GM19452 (cell line): ENCODE results near the gene HARS2.
A peak's percentile ranks its signal among the peaks of the same experiment; 100 is the strongest.
"Not testable (repeated sequence)": the region's sequence is repeated elsewhere in the genome, so short reads cannot be mapped to it uniquely, and the experiment has no call there.

Experiments
- ATAC-seq: cut with Tn5 transposase; IDR thresholded peaks from one replicate; pipeline ENCODE4 v1.9.1; 2021; ENCODE audit not compliant: unreplicated experiment

The HARS2 gene

DNA sequence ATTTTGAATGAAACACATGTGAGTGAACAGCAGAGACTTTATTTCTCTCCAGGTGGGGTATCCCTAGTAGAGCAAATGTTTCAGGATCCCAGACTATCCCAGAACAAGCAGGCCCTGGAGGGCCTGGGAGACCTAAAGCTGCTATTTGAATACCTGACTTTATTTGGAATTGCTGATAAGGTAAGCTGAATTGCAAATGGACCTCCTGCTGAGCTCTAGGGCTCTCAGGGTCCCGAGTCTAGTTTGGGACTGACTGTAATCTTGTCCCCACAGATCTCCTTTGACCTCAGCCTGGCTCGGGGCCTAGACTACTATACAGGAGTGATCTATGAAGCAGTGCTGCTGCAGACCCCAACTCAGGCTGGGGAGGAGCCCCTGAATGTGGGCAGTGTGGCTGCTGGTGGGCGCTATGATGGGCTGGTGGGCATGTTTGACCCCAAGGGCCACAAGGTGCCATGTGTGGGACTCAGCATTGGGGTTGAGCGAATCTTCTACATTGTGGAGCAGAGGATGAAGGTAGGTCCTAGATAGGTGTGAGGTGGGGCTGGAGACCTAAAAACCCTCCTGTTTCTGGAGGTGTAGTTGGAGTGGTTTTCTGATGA lies 5.7 kb downstream of the HARS2 start:
- ATAC-seq = no peak

DNA sequence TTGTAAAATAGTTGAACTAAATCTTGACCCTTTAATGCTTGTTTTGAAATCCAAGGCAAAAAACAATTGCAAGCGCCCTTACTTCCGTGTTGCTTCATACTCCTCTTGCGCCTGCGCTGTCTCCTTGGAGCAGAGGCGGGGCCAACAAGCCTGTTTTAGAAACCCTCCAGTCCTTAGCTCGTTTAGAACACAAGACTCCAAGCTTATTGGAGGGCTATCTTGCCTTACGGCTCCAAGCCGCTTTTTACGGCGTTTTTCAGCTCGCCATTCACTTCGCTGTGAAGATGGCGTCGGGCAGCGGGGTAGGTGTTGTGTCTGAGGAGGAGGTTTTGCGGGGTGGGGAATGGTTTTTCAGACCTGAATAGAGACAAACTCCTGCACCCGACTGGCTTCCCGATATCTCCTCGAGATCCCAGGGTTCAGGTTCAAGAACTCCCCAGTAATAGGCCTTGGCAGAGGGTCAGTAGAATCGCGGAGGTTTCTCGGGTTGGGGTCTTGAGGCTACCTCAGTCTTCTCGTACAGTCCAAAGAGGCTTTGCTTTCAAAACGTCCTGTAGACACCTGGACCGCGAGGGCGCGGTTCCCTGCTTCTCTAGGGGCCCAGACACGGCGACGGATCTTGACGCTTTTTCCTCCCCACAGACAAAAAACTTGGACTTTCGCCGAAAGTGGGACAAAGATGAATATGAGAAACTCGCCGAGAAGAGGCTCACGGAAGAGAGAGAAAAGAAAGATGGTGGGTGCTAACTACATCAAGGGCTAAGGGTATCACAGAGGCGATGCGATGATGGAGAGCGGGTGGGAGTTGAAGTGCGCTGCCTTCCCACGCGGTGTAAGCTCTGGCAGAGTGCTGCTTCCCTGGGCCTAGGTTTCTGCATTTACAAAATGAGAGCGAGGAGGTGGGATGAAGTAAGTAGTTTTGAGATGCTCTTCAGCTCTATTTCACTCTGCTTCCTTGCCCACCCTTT lies 9.2 kb downstream of the HARS2 start, which contains the start of gene ZMAT2:
ZMAT2 (plus strand) TSS at position 271 of the 968 bp plus-strand sequence; CDS start at position 285, 14 bp downstream.
- ATAC-seq = peak; percentile 92

GRCh38 chr5:140707812-140708211 lies 16.6 kb downstream of the HARS2 start:
- no peak for ATAC-seq

GRCh38 chr5:140708787-140709186 lies 17.5 kb downstream of the HARS2 start:
- not testable (repeated sequence) for ATAC-seq

GRCh38 chr5:140710899-140711552 lies 19.8 kb downstream of the HARS2 start:
- ATAC-seq = peak; percentile 89

DNA sequence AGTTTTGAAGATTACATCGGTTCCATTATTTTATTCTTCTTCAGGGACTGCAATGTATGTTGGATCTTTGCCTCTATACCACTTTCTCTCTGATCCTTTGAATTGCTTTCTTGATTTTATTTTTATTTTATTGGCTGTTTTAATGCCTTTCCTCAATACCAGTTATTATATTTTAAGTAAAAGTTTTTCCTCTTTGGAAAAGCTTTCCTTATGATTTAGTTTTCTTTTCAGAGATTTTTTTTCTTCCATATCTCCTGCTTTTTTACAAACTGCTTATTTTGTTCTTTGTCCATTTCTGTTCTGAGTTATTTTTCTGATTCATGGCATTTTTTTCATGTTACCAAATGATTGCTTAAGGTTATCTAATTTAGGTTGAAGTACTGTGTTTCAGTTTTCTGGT lies 20.5 kb downstream of the HARS2 start:
- ATAC-seq = no peak

- ATAC-seq = no peak
Measured at GRCh38 chr5:140713562-140714094, 22.4 kb downstream of the HARS2 start.

DNA sequence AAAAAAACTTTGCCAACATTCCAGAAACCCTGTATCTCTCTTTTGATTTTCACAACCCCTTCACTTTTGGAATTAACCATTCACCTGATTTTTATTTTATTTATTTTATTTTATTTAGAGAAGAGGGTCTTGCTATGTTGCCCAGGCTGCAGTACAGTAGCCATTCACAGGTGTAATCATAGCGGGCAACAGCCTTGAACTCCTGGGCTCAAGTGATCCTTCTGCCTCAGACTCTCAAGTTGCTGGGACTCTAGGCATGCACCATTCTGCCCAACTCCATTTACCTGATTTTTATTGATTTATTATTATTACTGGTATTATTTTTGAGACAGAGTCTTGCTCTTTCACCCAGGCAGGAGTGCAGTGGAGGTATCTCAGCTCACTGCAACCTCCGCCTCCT lies 25.0 kb downstream of the HARS2 start:
- not testable (repeated sequence) for ATAC-seq

GRCh38 chr5:140718266-140718592 lies 27.0 kb downstream of the HARS2 start:
- no peak for ATAC-seq

DNA sequence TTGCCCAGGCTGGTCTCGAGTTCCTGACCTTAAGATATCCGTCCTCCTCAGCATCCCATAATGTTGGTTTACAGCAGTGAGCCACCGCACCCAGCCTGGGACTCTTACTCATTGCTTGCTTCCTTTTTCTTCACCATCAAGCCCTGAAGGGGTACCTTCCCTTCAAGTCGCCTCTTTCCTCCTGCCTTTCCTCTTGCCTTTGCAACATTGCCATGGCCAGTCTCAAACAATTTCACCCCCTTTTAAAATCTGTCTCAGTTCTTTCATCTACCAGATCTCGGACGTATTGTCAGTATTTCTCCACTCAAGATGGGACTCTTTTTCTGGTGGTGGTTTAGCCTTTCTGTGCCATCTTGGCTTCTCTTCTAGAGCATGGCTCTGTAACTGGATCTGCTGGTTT lies 29.5 kb downstream of the HARS2 start:
- ATAC-seq = not testable (repeated sequence)

DNA sequence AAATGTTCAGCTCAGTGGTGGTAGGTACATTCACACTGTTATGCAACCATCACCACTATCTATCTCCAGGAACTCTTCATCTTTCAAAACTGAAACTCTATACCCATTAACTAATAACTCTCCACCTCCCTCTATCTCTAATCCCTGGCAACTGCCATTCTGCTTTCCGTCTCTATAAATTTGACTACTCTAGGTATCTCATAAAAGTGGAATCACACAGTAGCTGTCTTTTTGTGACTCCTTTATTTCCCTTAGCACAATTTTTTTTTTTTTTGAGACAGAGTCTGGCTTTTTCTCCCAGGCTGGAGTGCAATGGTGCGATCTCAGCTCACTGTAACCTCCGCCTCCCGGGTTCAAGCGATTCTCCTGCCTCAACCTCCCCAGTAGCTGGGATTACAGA lies 30.1 kb downstream of the HARS2 start:
- not testable (repeated sequence) for ATAC-seq

- peak; percentile 92 for ATAC-seq
Measured at GRCh38 chr5:140725799-140726471, 34.7 kb downstream of the HARS2 start.

- ATAC-seq = no peak
Measured at GRCh38 chr5:140733098-140733497, 41.8 kb downstream of the HARS2 start.

DNA sequence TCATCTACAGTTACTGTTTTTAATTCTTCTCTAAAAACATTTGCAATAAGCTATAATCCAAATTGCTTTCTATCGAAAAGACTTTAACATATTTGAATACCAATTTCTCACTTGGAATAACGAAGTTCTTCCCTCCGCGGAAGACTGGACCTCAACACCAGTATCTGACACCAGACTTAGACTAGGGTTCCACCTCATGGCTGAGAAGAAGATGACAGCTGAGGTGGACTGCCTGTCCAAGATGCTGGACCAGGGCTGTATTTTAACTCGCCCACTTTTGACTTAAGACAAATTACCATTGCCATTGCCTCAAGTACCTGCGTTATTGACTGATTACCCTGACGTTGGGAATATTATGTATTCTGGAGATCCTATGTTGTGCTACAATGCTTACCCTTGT lies 43.1 kb downstream of the HARS2 start:
- no peak for ATAC-seq

DNA sequence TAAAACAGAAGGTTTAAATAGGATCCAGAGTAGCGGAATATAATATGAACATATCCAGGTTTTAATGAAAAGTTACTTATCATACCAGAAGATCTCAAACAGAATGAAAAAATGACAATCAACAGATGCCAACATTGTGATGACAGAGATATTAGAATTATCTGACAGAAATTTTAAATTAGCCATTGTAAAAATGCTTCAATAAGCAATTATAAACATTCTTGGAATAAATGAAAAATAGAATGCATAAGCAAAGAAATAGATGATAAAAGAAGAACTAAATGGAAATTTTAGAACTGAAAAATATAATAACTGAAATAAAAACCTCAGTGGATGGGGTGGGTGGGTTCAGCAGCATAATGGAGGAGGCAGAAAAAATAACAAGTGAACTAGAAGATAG lies 46.2 kb downstream of the HARS2 start:
- no peak for ATAC-seq

DNA sequence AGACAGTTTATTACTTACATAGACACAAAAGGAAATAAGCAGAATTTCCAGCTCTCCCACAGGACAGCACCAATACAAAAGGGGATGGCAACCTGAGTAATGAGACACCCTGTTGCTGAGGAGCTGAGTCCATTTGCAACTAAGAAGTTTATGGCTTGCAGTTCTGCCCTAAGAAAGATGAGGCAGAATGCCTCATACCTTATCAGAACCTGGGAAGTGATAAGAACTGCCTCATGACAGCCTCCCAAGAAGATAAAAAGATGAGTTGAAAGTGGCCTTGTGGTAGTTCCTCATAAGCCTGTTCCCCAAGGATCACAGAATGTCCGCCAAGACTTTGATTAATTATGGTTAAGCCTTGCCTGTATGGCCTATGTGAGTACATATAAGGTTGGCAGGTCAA lies 50.7 kb downstream of the HARS2 start:
- ATAC-seq = no peak
